BJ (cell line): ENCODE results near the gene LRRC8D. TPM values are rescaled to one million over a fixed set of nuclear protein-coding genes. Genes with fewer than 3 reads are reported as not detected.

Experiments used
- CTCF ChIA-PET: fragments of 350-600 bp; formaldehyde crosslinking; extraction: SDS; loops from one replicate; lab custom pipeline; 2021; ENCODE audit warnings: antibody characterized with exemption, inconsistent platforms; lab: Yijun Ruan, JAX
- POLR2A ChIA-PET: fragments of 300-600 bp; sonication (Branson Sonifier 250); formaldehyde crosslinking; extraction: SDS; loops from one replicate; lab custom pipeline; 2021; ENCODE audit warnings: antibody characterized with exemption; lab: Charles Lee
- DNase-seq: peaks from one replicate; pipeline ENCODE4 v3.0.0-alpha.2; 2011; ENCODE audit warnings: low read depth
- H3K27me3 ChIP-seq: 2 replicates; pipeline ENCODE4 v1.6.0; 2011; ENCODE audit warnings: low read length; ENCODE audit not compliant: control insufficient read depth, insufficient read depth
- H3K36me3 ChIP-seq: 2 replicates; pipeline ENCODE4 v1.5.1; 2011; ENCODE audit warnings: low read length; ENCODE audit not compliant: control insufficient read depth, insufficient read depth
- H3K4me3 ChIP-seq: 2 replicates; pipeline ENCODE4 v1.5.1; 2011; ENCODE audit warnings: low read depth, mild to moderate bottlenecking, control low read depth, low read length
- CTCF ChIP-seq: IDR thresholded peaks from 2 replicates; pipeline ENCODE4 v1.5.1; 2011; ENCODE audit warnings: low read depth, mild to moderate bottlenecking, control low read depth, inconsistent platforms, low read length, moderate library complexity; ENCODE audit not compliant: insufficient read depth
- polyA plus RNA-seq: library from polyadenylated mRNA; depleted of rRNA; stranded (reverse); fragments of >200 nt; gene quantifications from 2 replicates; pipeline ENCODE4 v1.2.3, GENCODE V29; 2011

The LRRC8D gene
- polyA plus RNA-seq, 1 experiment: 51.9 TPM

GRCh38 chr1:89904219-89904980, 83.6 kb downstream of the LRRC8D start:
- no peak for TF ChIP-seq CTCF
- no peaks in the 10 kb centered on the region for H3K36me3 ChIP-seq
- ChIA-PET POLR2A (no interaction called here), CTCF (no interaction called here)
- no peak for DNase-seq
- no peaks in the 10 kb centered on the region for H3K27me3 ChIP-seq
- no peak overlapping the region for H3K4me3 ChIP-seq

- TF ChIP-seq CTCF: no peak
- Histone ChIP-seq H3K4me3 (no peak overlapping the region), H3K27me3 (no peaks in the 10 kb centered on the region), H3K36me3 (no peaks in the 10 kb centered on the region)
- ChIA-PET CTCF (interaction anchor here (1.0 to 1.1 kb wide), 2 partner anchors 39 to 101 kb away, joined by 4 to 5 read pairs; no protein-coding TSS in a partner anchor), POLR2A (no interaction called here)
- no peak for DNase-seq
Observed at GRCh38 chr1:89905395-89906058, 84.7 kb downstream of the LRRC8D start.

GRCh38 chr1:89906088-89906487, 85.3 kb downstream of the LRRC8D start:
- Histone ChIP-seq H3K27me3 (no peaks in the 10 kb centered on the region), H3K4me3 (no peak overlapping the region), H3K36me3 (no peaks in the 10 kb centered on the region)
- POLR2A ChIA-PET: no interaction called here
- DNase-seq: no peak
- CTCF ChIA-PET: interaction anchor here (0.9 to 1.2 kb wide), 6 partner anchors 13 to 101 kb away, joined by 3 to 5 read pairs (median 4); no protein-coding TSS in a partner anchor
- TF ChIP-seq CTCF: no peak

- no peak for DNase-seq
- TF ChIP-seq CTCF: no peak
- Histone ChIP-seq H3K27me3 (no peaks in the 10 kb centered on the region), H3K36me3 (no peaks in the 10 kb centered on the region), H3K4me3 (no peak overlapping the region)
- ChIA-PET POLR2A (no interaction called here), CTCF (no interaction called here)
Observed at GRCh38 chr1:89907727-89908212, 86.9 kb downstream of the LRRC8D start.

- TF ChIP-seq CTCF: no peak
Observed at GRCh38 chr1:89908273-89908671, 87.4 kb downstream of the LRRC8D start.

More at GRCh38 chr1:89908273-89908671, 87.4 kb downstream of the LRRC8D start:
- Histone ChIP-seq H3K4me3 (no peak overlapping the region), H3K36me3 (no peaks in the 10 kb centered on the region), H3K27me3 (no peaks in the 10 kb centered on the region)
- POLR2A ChIA-PET: no interaction called here
- no peak for DNase-seq
- CTCF ChIA-PET: no interaction called here
